ENCODE data around the gene SUN2.

The SUN2 gene

DNA sequence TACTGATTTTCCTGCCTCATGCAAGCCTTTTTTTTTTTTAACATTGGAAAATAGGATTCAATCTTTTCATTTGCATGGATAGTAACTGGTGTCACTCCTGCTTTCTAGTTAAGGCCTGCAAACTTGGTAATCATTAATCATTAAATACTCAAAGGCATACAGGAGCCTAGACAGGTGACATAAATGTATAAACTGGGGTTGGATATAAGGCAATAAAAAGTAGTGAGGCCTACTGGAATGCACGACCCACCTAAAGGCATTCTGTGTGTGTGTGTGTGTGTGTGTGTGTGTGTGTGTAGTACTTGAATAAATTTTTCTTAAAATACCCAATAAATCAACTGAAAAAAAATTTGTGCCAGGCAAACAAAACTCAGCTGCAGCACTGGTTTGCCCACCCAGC lies 66.1 kb downstream of the SUN2 start:
- DNase-seq, result no peak

DNA sequence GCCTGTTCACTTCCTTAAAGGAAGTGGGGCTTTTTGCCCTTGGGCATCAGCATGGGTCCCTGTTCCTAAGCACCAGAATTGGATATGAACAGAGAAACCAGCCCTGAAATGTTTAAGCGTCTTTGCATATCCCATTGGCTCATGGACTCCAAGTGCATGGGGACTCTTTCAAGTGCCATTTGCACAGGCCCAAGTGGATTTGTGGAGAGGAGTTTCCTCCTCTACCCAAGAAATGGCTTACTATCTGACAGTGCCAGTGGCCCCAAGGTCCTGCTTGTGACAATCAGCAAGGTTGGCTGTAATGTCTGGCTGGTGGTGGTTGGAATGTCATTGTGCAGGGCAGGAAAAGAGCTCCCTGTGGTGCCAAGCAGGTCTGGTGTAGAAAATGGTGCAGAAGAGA lies 70.0 kb downstream of the SUN2 start:
- no peak for DNase-seq

DNA sequence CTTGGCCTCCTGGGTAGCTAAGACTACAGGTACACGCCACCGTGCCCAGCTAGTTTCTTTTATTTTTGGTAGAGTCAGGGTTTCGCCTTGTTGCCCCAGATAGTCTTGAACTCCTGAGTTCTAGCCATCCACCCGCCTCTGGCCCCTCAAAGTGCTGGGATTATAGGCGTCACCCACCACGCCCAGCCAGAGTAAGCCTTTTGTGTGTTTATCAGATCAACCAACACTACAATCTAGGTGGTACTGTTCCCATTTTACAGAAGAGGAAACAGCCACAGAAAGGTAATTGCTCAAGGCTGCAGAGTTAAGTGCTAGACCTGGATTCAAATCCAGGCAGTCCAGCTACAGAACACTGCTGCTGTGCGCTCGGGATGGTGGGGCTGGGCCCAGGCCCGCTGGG lies 70.9 kb downstream of the SUN2 start:
- no peak for DNase-seq
